ENCODE results near the gene TARBP1. TPM values are rescaled to one million over a fixed set of nuclear protein-coding genes. Genes with fewer than 3 reads are reported as not detected.

The TARBP1 gene
- total and polyA plus RNA-seq, 2 of the 4 experiments (the other 2 are of a cell fraction), result 10.6 to 17.7 TPM

DNA sequence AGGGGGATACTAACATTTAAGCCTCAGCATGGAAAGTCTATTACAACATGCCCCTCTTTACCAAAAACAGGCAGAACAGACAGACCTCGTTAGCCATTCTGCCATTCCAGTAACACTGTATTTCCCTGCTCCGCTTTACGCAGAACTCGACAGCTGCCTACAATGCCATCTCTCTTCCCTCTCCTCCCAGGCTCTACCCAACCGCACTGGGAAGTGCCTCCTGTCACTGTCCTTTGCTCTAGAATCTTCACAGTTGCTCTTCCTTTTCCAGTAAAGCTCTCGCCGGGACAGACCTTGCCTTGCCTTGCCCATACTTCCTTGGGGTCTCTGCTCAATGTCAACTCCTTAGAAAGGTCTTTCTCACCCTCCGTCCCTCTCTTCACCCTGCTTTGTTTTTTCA lies 82.9 kb downstream of the TARBP1 start:
- Histone ChIP-seq H2BK120ac (ENCODE audit: low read depth, low read length) (no peak overlapping the region), H4K20me1 (ENCODE audit: insufficient read depth, low read length) (no peaks in the 10 kb centered on the region), H3K23ac (ENCODE audit: low read depth, low read length) (no peak overlapping the region), H3K9ac (ENCODE audit: low read depth, low read length) (no peak overlapping the region), H3K9me1 (ENCODE audit: insufficient read depth, low read length) (no peaks in the 10 kb centered on the region; the same call in 1 of the 2 replicates), H3K27ac (ENCODE audit: insufficient read depth, low read length) (no peak overlapping the region), H3K4me3 (ENCODE audit: insufficient read depth, low read depth, low read length) (no peak overlapping the region), H4K91ac (ENCODE audit: insufficient read depth, low read depth, low read length) (no peak overlapping the region), H2BK5ac (ENCODE audit: low read depth, low read length, poor library complexity, severe bottlenecking) (no peak overlapping the region), H2BK20ac (ENCODE audit: low read depth, low read length) (no peak overlapping the region), H2AFZ (replicated peaks; ENCODE audit: low read length, poor library complexity) (no peak overlapping the region), H3K4ac (ENCODE audit: low read depth, low read length) (no peak overlapping the region), H2AK5ac (ENCODE audit: low read depth, low read length) (no peak overlapping the region), H3K56ac (ENCODE audit: extremely low read depth, insufficient read depth, low read length) (no peak overlapping the region), H3K79me1 (ENCODE audit: low read depth in 1 of 2, low read length in 2 of 2) (no peaks in the 10 kb centered on the region), H3K27me3 (ENCODE audit: control insufficient read depth, insufficient read depth, low read length) (no peaks in the 10 kb centered on the region), H3K4me1 (ENCODE audit: control insufficient read depth, insufficient read depth, low read length) (no peaks in the 10 kb centered on the region), H3K4me2 (ENCODE audit: low read depth, low read length) (no peak overlapping the region), H2AK9ac (replicated peaks; ENCODE audit: low read depth, low read length, poor library complexity) (no peak overlapping the region), H3K9me3 (ENCODE audit: control insufficient read depth, insufficient read depth, low read length) (no peaks in the 10 kb centered on the region), H4K5ac (ENCODE audit: low read depth, low read length) (no peak overlapping the region), H3K36me3 (ENCODE audit: control insufficient read depth, insufficient read depth, low read length) (peaks cover 4% of the 10 kb centered on the region), H2BK15ac (ENCODE audit: low read depth, low read length) (no peak overlapping the region), H3K14ac (replicated peaks; ENCODE audit: low read depth, low read length) (no peak overlapping the region), H3K18ac (ENCODE audit: low read depth, low read length) (no peak overlapping the region), H4K8ac (ENCODE audit: low read depth in 2 of 2, low read length in 2 of 2) (no peak overlapping the region)
- no peak for ATAC-seq (ENCODE audit: low read depth)
- 89% methylated on average over 5 of the region's 8 CpGs; no CpG with 5 or more reads in 1 of the 2 experiments for WGBS, 2 experiments (ENCODE audit: extremely low coverage in 2 of 2, insufficient read length in 1 of 2)
- BruUV-seq (replicated peaks), result no TSS peak
- TF ChIP-seq CTCF (conservative IDR thresholded peaks at IDR 0.05; ENCODE audit: low read depth, low read length), result no peak
- no peak for TF ChIP-seq MAFK (IDR thresholded peaks at IDR 0.05; ENCODE audit: low read depth, low read length)
- TF ChIP-seq MXI1 (IDR thresholded peaks at IDR 0.05; ENCODE audit: borderline replicate concordance, low read depth, low read length), result no peak
- no peak for TF ChIP-seq RAD21 (IDR thresholded peaks at IDR 0.05; ENCODE audit: low read length)
- TF ChIP-seq, protein P1, sequence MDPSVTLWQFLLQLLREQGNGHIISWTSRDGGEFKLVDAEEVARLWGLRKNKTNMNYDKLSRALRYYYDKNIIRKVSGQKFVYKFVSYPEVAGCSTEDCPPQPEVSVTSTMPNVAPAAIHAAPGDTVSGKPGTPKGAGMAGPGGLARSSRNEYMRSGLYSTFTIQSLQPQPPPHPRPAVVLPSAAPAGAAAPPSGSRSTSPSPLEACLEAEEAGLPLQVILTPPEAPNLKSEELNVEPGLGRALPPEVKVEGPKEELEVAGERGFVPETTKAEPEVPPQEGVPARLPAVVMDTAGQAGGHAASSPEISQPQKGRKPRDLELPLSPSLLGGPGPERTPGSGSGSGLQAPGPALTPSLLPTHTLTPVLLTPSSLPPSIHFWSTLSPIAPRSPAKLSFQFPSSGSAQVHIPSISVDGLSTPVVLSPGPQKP (IDR thresholded peaks at IDR 0.05; ENCODE audit: borderline replicate concordance, low read depth, low read length), result no peak
- TF ChIP-seq CEBPB (IDR thresholded peaks at IDR 0.05; ENCODE audit: low read depth, low read length), result no peak
- no peak for TF ChIP-seq POLR2A (IDR thresholded peaks at IDR 0.05; ENCODE audit: low read depth, low read length)
- TF ChIP-seq RCOR1 (IDR thresholded peaks at IDR 0.05; ENCODE audit: insufficient replicate concordance, low read length), result no peak
- no peak for TF ChIP-seq USF2 (IDR thresholded peaks at IDR 0.05; ENCODE audit: low read depth, low read length)
- TF ChIP-seq FOS (IDR thresholded peaks at IDR 0.05; ENCODE audit: low read depth, low read length), result no peak
- TF ChIP-seq BHLHE40 (IDR thresholded peaks at IDR 0.05; ENCODE audit: low read depth, low read length), result no peak
- TF ChIP-seq RFX5 (IDR thresholded peaks at IDR 0.05; ENCODE audit: low read depth, low read length), result no peak
- TF ChIP-seq CHD1 (IDR thresholded peaks at IDR 0.05; ENCODE audit: low read depth, low read length), result no peak
- no peak for TF ChIP-seq NFE2L2 (IDR thresholded peaks at IDR 0.05; ENCODE audit: low read depth, low read length)
- no peak for TF ChIP-seq MAZ (IDR thresholded peaks at IDR 0.05; ENCODE audit: borderline replicate concordance, low read depth, low read length)
- no peak for TF ChIP-seq SMC3 (IDR thresholded peaks at IDR 0.05; ENCODE audit: low read depth, low read length)
- dilution Hi-C loops (cut with HindIII; ENCODE audit: low sequenced_read_pairs, unreplicated experiment) (no loop called here), in situ Hi-C loops (cut with MboI; ENCODE audit: low sequenced_read_pairs) (no loop called here), intact Hi-C loops (cut with micrococcal nuclease) (no loop called here)
- ChIA-PET CTCF (no interaction called here), POLR2A (ENCODE audit: unreplicated experiment) (no interaction called here)
- DNase-seq, result no peak

All from IMR-90 (cell line).